ENCODE measurements around the gene DOCK2.

DOCK2 gene

DNA sequence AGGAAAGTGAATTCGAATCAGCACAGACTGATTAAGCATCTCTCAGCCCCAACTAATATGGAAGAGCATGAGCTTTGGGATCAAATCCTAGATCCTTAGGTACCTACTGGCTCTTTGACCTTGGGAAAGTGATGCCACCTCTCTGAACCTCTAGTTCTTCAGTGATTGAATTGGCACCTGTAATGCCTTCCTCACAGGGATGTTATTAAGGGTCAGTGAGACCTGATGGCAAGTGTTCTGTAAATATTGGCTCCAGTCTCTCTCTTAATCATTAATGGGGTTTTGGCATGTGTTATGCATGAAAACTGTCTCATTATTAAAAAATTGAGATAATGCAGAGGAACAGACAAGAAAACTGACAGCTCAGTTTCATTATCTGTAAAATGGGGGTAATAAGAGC lies 227.4 kb downstream of the DOCK2 start:
- DNase-seq (ENCODE audit: low spot score) = no peak

DNA sequence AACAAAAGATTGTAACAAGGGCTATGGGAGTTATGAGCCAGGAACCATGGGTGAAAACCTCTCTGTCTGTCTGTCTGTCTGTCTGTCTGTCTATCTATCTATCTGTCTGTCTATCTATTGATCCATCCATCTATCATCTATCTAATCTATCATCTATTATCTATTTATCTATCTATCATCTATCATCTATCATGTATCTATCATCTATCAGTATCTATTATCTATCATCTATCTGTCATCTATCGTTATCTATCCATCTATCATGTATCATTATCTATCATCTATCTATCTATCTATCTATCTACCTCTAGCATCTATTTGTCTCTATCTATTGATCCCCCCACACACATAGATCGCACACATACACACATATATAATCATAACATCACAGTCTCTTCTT lies 230.3 kb downstream of the DOCK2 start:
- no peak for DNase-seq (ENCODE audit: low spot score)

DNA sequence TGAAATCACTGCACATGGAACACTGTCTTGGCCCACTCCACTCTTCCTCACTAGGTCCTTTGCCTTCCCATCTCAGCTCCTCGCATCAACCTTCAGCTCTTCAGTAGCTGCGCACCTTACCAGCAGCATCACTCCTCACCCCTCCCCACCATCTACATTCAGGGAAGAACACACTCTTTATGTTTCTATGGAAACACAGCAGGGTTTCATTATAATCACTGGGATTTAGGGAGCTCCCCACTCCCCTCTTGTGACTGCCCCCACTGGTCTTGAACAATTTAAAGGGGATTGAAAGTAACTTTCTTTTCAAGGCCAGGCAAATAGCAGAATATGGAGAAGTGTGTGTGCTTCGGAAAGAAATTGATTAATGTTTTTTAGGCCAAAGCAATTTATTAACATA lies 232.0 kb downstream of the DOCK2 start:
- DNase-seq (ENCODE audit: low spot score) = no peak

DNA sequence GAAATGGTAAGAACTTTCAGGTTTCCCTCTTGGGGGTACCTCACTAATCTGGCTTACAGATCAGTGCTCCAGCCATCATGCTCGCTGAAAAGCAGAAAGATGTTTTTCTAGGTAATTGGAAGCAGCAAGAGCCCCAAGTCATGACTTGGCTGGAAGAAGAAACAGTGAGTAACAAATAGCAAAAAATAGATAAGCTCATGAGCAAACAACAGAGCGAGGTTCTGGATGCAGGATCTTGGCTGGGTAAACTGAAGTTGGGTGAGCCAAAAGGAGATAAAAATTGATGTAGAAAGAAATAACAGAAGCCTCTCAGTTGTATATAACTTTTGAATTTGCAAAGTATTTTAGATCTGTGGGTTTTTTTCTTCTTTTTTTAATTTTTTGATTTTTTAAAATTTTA lies 233.1 kb downstream of the DOCK2 start:
- no peak for DNase-seq (ENCODE audit: low spot score)

DNA sequence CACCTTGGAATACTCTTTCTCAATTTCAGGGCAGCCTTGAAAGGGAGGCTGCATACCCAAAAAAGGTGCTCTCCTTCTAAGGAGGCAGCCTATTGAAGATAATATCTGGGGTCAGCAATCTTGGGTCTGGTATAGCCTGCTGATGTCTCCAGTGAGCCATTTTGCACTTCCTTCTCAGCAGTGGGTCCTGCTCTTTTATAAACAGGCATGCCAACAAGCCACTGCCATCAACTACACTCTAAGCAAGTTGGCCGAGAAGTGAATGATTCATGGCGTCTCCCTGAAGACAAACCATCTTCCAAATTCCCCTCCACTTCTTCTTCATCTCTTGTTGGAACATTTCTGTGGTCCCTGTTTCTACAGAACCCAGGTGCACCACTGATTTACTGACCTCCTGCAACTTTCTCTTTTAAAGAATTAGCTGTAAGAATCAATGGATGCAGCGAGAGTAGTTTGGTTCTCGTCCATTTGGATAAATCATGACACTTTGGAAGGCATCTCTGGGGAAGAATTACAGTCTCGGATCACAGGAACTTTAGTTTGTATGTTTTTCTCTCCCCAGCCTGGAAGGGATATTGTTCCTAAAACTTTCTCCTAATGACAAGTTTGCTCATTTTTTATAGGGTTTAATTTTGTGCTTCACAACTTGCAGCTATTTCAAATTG lies 234.9 kb downstream of the DOCK2 start:
- DNase-seq (ENCODE audit: low spot score) = no peak

DNA sequence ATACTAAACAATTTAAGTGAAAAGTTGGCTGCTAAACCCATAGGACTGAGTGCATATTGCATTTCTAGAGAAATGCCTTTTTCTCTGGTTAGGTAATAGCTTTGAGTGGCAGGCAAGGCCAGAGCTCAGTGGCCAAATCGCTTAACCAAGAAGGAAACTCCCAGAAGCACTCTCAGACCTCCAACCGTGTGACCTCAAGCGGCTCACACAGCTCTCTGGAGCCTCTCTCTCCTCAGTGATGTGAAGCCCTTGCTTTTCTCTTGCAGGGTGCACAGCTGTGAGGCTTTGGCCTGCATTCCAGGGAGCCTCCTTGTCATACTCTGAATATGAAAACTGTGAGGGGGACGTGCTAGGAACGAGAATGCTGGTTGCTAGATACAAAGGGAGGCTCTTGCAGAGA lies 236.6 kb downstream of the DOCK2 start:
- no peak for DNase-seq (ENCODE audit: low spot score)

DNA sequence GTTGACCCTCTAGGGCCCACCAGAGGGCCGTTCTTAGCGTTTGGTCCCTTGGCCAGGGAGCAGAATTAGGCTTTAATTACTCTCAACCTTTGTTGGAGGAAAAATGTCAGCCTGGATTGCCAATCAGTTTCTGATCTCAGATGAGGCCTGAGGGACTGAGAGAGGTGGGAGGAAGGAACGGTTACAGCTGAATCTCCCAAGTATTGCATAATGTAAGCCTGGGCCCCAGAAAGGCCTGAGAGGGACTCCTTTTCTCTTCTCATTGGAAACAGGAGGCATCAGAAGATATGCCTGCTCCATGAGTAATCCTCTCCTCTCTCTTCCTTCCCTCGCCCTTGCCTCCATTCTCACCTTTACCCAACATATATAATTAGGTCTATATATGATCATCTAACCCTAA lies 237.5 kb downstream of the DOCK2 start:
- no peak for DNase-seq (ENCODE audit: low spot score)

DNA sequence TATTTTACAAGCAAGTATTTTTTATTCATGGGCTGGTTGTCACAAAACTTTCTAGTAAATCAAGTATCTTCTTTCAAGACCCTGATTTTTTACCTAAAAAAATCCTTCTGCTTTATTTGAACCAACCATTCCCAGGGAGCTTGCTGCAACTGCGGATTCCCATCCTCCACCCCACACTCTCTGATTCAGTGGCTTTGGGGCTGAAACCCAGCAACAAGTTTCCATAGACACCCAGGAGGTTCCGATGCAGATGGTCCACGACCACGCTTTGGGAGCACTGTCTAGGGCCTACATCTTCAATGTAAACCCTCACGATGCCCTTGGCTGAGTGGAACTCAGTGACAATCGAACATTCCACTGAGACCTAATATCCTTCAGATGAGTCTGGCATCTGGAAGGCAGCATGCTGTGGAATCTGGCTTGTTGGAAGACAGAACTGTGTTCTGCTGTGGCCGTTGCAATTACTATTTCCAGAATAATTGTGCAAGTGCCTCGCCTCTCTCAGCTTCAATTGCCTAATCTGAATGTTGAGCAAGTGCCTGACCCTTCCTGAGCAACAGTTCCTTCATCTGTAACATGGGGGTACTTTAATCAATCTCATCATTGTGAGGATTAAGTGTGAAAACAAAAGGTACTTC lies 238.1 kb downstream of the DOCK2 start:
- DNase-seq (ENCODE audit: low spot score) = no peak

DNA sequence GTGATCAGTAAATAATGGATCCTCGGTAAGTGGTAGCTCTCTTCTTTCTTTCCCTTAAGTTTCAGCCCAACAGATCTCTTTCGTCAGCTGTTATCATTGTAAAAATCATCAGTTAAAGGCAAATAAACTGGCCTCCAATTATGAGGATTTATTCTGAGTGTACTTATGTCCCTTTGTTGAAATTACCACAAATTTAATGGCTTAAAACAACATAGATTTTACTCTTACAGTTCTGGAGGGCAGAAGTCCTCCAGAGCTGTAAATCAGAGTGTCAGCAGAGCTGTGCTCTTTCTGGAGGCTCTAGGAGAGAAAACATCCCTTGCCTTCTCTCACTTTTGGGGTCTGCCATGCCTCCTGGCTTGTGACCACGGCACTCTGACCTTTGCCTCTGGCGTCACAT lies 238.7 kb downstream of the DOCK2 start:
- no peak for DNase-seq (ENCODE audit: low spot score)

DNA sequence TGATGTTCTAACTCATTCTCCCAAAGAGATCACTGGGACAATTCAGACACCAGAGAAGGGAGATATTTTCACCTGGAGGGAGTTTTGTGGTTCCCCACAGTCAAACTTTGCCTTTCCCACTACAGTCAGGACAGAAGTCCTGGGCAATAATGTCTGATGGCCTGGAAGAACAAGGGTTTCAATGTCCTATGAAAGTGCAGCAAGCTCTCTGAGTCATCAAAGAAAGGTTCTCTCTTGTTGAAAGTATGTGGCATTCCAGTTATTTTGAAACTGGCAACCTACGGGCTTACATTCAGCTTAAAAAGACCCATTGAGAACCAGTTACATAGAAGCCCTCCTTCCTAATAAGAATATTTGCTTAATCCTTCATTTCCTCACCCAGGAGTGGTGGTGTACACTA lies 239.3 kb downstream of the DOCK2 start:
- no peak for DNase-seq (ENCODE audit: low spot score)

DNA sequence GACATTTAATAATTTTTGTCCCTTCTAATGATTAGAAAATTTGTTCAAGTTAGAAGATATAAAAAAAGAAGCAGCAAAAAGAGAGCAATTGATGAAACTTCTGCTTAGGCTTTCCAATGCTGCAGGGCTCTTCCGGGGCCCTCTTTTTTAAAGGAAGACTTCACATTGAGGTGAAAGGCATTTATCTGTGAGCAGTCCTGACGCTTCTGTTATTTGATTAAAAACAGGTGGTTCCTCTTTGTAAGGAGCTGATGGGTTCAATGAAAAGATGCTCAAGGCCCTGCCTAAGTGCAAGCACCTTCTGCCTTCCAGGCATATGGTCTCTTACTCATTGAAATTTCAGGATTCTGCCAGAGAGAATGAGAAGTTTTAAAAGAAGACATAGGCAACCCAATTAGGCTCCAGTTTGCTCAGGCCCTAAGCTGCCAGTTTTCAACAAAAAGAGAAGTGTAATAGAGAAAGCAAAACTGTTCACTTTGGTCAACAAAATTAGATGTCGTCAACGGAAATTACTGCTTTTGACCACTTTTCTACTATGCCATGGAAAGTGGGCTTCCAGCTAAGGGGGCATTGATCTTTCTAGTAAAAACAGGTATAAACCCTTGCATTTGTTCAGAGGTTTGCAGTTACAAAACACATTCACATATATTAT lies 243.1 kb downstream of the DOCK2 start:
- no peak for DNase-seq (ENCODE audit: low spot score)

DNA sequence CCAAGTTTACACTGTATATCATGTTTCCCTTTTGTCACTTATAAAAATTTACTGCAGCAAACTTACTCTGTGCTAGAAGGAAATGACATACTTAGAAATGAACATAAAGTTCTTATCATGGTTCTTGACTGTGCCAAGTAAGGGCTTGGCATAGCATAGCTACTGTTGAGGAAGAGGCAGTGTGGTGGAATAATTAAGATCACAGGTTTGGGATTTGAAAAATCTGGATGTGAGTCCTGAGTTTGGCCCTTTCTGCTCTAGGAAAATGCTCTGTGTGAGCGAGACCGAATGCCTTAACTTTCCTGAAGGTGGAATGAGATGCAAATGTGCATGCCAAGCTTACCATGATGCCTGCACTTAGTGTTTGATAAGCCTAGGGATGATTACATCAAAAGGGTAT lies 243.7 kb downstream of the DOCK2 start:
- no peak for DNase-seq (ENCODE audit: low spot score)

DNA sequence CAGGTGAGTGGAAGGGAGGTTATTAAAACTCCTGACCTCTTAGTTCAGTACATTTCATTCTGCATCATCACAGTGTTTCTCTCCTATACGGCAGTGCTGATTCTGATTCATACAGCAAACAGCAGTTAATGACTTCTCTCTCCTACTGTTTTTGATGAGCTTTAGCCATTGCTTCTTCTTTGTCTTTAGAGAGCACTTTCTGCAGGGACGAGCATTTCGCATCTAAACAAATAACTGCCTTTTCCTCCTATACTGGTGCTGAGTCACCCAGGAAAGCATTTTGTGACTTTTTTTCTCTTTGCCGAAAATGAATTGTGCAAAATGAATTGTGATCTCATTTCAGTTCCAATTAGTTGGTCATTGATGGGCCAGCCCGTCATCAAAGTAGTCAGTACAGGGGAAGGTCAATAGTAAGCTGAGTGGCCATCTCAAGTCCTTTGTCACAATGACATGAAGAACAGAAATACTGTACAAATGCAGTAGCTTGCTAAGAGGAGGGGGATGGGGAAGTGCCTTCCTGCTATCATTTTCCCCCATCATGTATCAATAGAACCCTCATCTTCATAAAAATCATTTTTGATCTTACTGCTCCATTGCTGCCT lies 244.7 kb downstream of the DOCK2 start:
- DNase-seq (ENCODE audit: low spot score) = no peak

DNA sequence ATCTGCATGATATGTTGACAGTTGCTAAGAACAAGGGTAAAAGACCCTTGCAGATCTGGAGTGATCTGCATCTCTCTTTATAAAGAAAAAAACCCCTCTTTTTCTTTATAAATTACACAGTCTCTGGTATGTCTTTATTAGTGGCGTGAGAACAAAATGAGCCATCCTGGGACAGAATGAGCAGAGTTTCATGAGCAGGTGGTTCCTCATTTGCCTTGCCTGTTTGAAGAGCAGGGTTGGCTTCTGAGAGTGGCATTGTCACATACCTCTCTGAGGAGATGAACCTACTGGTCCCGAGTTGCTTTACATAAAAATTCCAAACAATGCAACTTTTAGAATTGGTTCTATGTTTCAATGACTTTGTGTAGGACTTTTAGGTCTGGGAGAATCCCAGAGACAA lies 249.0 kb downstream of the DOCK2 start:
- no peak for DNase-seq (ENCODE audit: low spot score)

DNA sequence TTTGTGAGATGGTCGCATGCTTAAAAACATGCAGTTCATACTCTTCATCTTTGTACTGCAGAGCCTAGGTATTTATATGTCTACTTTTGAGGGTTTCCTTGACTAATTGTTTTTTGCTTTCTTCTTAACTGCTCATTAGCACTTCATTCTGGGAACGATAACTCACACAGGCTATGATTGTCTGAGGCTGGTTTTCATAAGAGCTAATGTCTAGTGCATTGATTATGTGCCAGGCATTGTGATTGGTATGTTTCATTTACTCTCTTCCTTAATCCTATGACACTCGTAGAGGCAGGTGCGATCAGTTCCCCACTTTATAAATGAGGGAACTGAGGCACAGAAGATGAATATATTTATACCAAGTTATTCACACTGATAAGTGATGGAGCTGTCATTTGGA lies 249.6 kb downstream of the DOCK2 start:
- no peak for DNase-seq (ENCODE audit: low spot score)

DNA sequence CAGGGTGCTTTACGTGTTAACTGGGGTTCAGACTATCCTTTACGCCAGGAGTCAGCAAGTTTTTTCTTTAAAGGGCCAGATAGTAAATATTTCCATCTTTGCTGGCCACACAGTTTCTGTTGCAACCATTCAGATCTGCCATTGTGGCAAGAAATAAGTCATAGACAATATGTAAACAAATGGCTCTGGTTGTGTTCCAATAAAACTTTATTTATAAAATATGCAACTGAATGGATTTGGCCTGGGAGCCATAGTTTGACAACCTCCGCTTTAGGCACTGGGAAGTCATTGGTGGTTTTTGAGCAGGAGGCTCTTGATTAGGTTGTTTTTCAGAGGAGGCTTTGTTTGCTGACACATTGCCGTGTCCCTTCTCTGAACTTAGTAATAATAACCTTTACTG lies 252.5 kb downstream of the DOCK2 start:
- DNase-seq (ENCODE audit: low spot score) = no peak

DNA sequence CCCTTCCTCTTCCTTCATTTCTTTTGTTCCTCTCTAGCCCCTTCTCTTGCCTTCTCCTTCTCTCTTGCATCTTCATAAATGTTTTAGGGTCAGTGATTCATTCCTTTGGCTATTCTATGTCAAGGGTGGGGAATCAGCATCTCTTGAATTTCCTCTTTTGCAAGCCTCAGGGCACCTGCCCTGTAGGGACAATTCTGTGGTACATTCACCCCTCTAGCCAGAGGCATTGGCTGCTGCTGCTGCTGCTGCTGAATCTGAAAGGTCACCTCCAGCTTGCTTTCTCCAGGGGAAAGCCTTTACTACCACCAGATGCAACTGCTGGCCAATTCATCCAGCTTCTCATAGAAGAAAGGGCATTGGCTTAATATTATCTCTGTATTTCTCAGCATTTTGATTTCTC lies 255.9 kb downstream of the DOCK2 start:
- no peak for DNase-seq (ENCODE audit: low spot score)

DNA sequence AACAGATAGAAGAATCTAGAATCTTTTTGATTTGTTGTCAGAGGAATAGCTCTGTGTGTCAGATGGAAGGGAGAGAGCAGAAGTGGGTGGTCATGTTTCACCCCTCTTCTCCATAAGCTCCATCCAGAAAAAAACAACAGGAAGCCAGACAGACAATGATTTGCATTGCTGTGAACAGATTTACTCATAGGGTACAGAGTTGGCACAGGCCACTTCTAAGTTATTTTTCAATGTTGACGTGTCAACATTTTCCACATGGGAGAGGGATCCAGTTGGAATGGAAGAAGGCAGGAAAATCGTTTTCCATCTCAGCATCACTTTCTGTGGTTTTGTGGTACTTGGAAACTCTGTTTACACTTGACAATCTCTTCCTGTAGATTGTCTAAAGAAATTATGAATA lies 256.5 kb downstream of the DOCK2 start:
- no peak for DNase-seq (ENCODE audit: low spot score)

DNA sequence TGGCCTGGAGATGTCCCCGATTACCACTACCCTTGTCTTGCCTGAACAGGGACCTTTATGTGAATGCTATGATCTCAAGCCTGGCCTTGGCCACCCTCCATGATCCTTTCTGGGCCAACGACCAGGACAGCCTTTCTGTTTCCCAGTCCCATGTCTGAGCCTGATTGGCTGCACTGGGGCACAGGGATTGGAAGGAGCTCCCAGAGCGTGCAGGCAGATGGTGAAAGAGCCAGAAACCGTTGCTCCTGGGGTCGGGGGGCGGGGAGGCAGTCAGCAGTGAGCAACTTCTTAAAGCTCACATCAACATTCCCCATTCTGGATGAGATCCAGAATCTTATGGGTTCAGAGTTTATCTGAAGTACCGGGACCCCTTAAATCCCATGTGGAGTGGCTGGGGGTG lies 258.9 kb downstream of the DOCK2 start:
- DNase-seq (ENCODE audit: low spot score) = no peak

DNA sequence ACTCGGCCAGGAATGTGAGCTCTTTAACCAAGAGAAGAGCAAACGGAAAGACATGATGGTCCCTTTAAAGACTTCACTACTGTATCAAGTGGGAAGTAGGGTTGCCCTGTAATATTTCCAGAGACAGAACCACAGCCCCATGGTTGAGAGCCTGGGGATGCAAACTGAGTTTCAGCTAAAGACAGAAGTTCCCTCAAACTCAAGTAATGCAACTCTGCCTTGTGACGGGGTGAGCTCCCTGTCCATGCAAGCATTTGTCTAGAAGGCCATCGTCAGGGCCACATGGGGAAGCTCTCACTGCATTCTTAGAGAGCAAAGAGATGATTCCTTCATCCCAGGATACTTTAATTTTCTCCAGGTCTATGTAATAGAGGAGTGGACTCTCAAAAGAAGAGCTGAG lies 260.4 kb downstream of the DOCK2 start:
- no peak for DNase-seq (ENCODE audit: low spot score)

DNA sequence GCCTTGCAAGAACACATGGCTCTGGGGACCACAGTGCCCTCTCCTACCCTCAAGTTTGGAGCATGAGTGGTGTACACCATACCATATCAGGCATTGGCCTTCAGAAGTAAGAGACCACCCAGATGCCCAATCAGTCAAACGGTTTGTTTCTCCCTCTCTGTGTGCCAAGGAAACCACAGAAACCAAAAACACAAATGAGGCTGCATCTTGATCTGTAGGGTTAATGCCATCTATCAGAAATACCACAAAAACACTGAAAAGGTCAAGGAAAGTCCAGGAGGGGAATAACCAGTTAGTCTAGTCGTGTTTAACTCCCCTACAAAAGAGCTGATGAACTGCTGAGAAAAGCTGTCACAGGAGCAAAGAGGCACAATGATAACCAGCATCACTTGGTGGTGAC lies 264.8 kb downstream of the DOCK2 start:
- no peak for DNase-seq (ENCODE audit: low spot score)

DNA sequence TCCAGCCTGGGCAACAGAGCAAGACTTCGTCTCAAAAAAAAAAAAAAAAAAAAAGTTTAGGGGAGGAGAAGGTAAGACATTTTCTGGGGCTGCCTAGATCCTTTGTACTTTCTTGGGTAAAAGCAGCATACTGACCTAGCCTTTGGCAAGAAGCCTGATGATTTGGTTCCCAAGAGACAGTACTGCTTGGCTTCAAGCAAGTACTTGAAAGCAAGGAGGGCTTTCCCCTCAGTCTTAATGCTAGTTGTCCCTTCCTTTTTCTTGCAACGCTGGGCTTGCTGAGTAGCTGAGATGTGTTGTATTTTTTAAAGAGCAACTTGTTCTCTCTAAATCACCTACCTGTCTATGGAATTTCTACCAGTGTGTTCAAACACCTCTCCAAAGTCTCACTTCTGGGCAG lies 267.0 kb downstream of the DOCK2 start:
- no peak for DNase-seq (ENCODE audit: low spot score)

DNA sequence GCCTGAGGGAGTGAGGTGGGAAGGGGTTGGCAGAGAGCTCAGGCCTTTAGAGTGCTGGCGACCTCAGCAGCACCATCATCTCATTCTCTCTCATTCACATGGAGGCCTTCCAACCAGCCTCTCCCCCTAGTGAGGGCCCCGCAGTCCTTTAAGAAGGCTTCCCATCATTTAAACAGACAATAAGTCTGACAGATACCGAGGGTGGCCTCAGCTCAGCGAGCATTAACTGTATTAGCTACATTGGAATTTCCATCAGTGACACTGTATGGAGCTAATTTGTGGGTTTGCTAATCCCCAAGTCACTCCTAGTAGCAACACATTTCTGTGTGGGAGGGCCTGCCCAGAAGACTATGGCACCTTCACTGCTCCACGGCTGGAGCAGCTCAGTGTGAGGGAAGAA lies 267.4 kb downstream of the DOCK2 start:
- DNase-seq (ENCODE audit: low spot score) = no peak
